Midbrain (tissue), 1 donor: Measurements from ENCODE around the gene PAX1.

Experiments
- DNase-seq: peaks from one replicate; lab custom pipeline; 2025; lab: John Stamatoyannopoulos, UW

The PAX1 gene

GRCh38 chr20:21739682-21740081, 34.2 kb downstream of the PAX1 start:
- DNase-seq: no peak

- DNase-seq: no peak
These were observed 35.8 kb downstream of the PAX1 start for GRCh38 chr20:21741266-21741665.

- no peak for DNase-seq
These were observed 57.2 kb downstream of the PAX1 start for GRCh38 chr20:21762646-21763045.

GRCh38 chr20:21767200-21767738, 61.8 kb downstream of the PAX1 start:
- no peak for DNase-seq

GRCh38 chr20:21767739-21768223, 62.3 kb downstream of the PAX1 start:
- DNase-seq: no peak
